KOPT-K1 (cell line): ENCODE results near the gene C10orf90.

Source experiments
- H3K27ac ChIP-seq: fragments of 200-600 bp; sonication (generic); 2 replicates; pipeline ENCODE4 v1.5.1; 2016; ENCODE audit warnings: antibody characterized with exemption, mild to moderate bottlenecking, low read depth, low read length; ENCODE audit not compliant: poor library complexity, severe bottlenecking
- H3K36me3 ChIP-seq: fragments of 200-600 bp; sonication (generic); 2 replicates; pipeline ENCODE4 v1.5.1; 2017; ENCODE audit warnings: antibody characterized with exemption, mild to moderate bottlenecking, low read length, moderate library complexity; ENCODE audit not compliant: insufficient read depth
- H3K9me3 ChIP-seq: fragments of 200-600 bp; sonication (generic); 2 replicates; pipeline ENCODE4 v1.5.1; 2017; ENCODE audit warnings: antibody characterized with exemption, low read length, mild to moderate bottlenecking; ENCODE audit not compliant: insufficient read depth, poor library complexity, severe bottlenecking

The C10orf90 gene

GRCh38 chr10:126423732-126424491 lies 246.6 kb downstream of the C10orf90 start:
- Histone ChIP-seq H3K36me3 (no peaks in the 10 kb centered on the region), H3K9me3 (no peaks in the 10 kb centered on the region), H3K27ac (no peak overlapping the region)

- no peaks in the 10 kb centered on the region for H3K9me3 ChIP-seq
- H3K36me3 ChIP-seq, result no peaks in the 10 kb centered on the region
- no peak overlapping the region for H3K27ac ChIP-seq
These were observed 247.9 kb downstream of the C10orf90 start for GRCh38 chr10:126422567-126422966.

- H3K27ac ChIP-seq, result no peak overlapping the region
- no peaks in the 10 kb centered on the region for H3K9me3 ChIP-seq
- no peaks in the 10 kb centered on the region for H3K36me3 ChIP-seq
These were observed 248.7 kb downstream of the C10orf90 start for GRCh38 chr10:126421756-126422256.

DNA sequence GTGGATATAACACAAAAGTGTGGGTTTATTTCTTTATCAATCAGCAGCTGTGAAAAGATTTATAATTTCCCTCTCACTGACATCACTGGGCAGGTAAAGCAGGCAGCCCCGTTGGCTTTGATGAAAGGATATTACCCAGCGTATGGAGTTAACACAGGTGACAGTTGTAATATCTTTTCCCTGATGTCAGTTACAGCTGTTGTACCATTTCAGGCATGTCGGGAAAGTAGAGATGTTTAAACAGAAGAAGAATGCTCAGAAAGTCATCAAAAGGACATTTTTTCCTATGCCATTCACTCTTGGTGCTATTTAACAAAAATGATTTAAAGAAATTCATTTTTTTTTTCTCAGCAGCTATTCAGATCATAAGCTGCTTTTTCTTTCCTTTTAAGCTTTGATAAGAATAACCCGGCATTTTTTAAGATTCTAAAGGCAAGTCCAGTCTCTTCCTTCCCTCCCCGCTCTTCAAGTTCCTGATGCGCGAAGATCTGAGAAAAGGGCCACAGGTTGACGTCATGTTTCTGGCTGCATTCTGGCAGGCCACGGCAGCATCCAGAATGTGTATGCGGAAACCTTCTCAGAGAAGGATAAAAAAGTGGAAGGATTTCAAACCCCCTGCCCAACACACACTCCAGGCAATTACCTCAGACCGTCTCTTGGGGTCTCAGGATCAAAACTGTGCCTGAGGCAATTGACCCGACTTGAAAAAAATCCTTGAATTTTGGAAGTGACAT lies 249.8 kb downstream of the C10orf90 start:
- Histone ChIP-seq H3K9me3 (no peaks in the 10 kb centered on the region), H3K36me3 (no peaks in the 10 kb centered on the region), H3K27ac (no peak overlapping the region)

DNA sequence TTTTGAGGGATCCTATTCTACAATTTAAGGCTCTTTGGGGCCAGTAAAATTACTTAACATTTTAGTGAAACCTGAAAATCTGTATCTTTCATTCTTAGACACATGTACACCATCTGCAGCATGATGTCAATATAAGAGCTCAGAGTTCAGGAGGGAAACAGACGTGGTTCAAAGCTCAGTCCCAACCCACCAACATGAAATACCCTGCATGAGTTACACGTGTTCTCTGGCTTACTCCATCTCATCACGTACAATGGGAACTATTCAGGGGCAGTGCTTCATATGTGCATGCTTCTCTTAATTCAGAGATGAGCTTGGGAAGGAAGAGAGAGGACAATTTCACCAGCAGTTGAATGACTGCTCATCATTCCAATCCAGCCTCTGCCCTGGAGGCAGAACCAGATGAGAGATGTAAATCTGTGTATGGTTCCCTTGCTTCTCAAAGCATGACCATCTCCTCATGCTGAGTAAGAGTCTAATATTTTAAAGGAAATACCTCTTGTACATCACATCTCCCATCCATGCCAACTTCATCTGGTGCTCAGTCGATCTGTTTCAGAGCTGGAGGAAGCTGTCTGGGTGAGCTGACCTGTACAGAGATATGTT lies 253.2 kb downstream of the C10orf90 start:
- H3K27ac ChIP-seq, result no peak overlapping the region
- no peaks in the 10 kb centered on the region for H3K36me3 ChIP-seq
- H3K9me3 ChIP-seq, result no peaks in the 10 kb centered on the region

GRCh38 chr10:126409821-126410220 lies 260.7 kb downstream of the C10orf90 start:
- Histone ChIP-seq H3K9me3 (no peaks in the 10 kb centered on the region), H3K27ac (no peak overlapping the region), H3K36me3 (no peaks in the 10 kb centered on the region)

DNA sequence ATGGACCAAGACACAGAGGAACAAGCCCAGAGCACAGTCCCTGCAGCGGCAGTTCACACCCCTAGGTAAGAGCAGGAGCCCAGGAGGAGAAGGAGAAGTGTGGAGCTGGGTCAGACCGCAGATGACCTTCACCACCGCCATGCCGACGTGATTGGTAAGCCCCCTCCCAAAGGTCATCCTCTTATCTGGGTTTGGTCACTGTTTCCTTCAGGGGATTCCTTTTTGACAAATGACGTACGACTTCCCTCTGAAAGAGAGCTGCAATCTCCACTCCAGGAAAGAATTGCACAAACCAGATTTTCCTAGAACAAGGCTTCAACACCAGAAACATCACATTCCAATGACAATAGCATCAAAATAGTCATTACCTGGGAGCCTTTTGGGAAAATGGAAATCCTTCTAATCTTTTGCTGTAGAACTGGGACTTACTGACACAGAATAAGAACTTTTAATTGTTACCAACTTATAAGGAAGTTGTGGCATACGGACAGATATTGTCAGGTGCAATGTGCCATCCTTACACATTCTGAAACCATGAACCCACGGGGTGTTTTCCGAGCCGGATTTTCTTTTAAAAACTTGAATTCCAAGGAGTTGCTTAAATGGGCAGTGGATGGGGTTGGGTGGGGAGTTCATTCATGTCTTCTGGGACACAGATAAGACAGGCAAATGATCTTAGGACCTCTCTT lies 261.4 kb downstream of the C10orf90 start:
- no peaks in the 10 kb centered on the region for H3K9me3 ChIP-seq
- no peak overlapping the region for H3K27ac ChIP-seq
- H3K36me3 ChIP-seq, result no peaks in the 10 kb centered on the region

DNA sequence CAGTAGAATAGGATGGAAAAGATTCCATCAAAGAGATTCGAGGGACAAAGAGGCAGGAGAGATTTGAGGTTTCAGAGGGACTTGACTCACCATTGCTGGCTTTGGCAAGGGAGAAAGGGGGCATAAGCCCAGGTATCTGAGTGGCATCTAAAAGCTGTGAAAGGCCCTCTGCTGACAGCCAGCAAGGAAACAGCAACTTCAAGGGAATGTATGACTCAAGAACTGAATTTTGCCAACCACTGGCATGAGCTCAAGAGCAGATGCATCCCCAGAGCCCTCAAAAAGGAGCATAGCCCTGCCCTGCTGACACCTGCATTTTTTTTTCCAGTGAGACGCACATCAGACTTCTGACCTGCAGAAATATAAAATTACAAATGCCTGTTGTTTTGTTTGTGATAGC lies 262.7 kb downstream of the C10orf90 start:
- Histone ChIP-seq H3K27ac (no peak overlapping the region), H3K9me3 (no peaks in the 10 kb centered on the region), H3K36me3 (no peaks in the 10 kb centered on the region)

DNA sequence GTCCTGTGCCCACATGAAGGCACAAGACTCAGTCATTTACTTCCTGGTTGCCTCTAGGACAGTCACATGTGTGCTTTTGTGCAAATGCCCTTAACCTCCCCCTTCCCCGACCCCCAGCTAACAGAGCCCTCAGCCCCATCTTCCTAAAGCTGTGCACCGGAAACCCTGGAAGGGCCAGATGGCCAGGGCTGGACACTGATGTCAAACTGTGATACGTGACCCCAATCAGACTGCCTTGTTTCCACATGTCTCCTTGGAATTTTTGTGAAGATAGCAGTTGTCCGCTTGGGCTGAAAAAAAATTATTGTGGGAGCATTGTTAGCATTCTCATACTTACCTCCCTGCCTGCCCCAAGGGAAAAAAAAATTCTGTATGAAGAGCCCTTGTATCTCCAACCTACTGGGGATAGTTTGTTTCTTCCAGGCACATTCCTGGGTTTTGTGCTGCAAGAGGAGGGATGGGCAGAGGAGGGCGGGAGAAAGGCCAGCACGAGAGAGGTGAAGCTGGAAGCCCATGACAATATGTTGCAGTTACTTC lies 265.2 kb downstream of the C10orf90 start:
- no peak overlapping the region for H3K27ac ChIP-seq
- H3K9me3 ChIP-seq, result no peaks in the 10 kb centered on the region
- no peaks in the 10 kb centered on the region for H3K36me3 ChIP-seq

GRCh38 chr10:126402721-126403695 lies 267.5 kb downstream of the C10orf90 start:
- H3K27ac ChIP-seq, result no peak overlapping the region

DNA sequence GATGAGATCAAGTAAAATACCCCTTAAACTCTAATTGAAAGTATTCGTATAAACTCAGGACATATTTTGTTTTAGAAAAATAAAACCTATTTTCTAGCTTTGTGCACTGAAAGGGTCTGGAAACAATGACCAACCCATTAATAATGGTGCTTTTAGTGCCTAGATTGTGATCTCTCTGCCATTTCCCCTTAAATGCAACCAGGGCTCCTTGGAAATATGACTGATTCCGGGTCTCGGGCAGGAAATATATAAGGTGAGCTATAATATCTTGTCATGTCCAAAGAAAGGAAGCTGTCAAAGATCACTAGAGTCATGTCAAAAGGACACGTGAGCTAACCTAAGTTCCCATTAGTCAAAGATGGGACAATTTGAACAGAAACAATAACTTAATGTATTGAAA lies 269.9 kb downstream of the C10orf90 start:
- no peaks in the 10 kb centered on the region for H3K36me3 ChIP-seq
- no peaks in the 10 kb centered on the region for H3K9me3 ChIP-seq
- H3K27ac ChIP-seq, result no peak overlapping the region

More at GRCh38 chr10:126402721-126403695, 267.5 kb downstream of the C10orf90 start:
- H3K9me3 ChIP-seq, result no peaks in the 10 kb centered on the region
- no peaks in the 10 kb centered on the region for H3K36me3 ChIP-seq

DNA sequence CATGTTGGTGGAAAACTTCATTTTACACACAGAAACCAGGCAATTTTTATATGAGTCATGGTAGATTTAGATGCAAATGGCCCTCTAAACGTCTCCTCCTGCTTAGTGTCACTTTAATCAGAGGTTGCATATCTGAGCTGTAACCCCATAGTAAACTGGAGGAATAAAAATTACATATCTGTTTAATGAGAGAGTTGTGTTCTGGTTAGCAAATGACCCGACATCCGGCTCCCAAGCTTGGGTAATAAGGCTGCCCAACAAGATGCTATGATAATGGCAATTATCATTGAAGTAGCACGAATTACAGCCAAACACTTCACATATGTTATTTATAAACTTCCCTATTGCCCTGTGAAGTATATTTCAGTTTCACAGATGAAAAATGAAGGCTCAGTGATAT lies 271.6 kb downstream of the C10orf90 start:
- Histone ChIP-seq H3K9me3 (no peaks in the 10 kb centered on the region), H3K36me3 (no peaks in the 10 kb centered on the region), H3K27ac (no peak overlapping the region)

- no peaks in the 10 kb centered on the region for H3K9me3 ChIP-seq
- H3K27ac ChIP-seq, result no peak overlapping the region
These were observed 272.1 kb downstream of the C10orf90 start for GRCh38 chr10:126398383-126398743.

More at GRCh38 chr10:126398383-126398743, 272.1 kb downstream of the C10orf90 start:
- no peaks in the 10 kb centered on the region for H3K36me3 ChIP-seq
